Esophagus muscularis mucosa (tissue), 4 donors: ENCODE measurements around the gene SHKBP1. TPM values are rescaled to one million over a fixed set of nuclear protein-coding genes. Genes with fewer than 3 reads are reported as not detected.
A peak's percentile ranks its signal among the peaks of the same experiment; 100 is the strongest.

ENCODE experiments used
- DNase-seq: peaks from one replicate; pipeline ENCODE4 v3.0.0-alpha.2; 2017; ENCODE audit errors: extremely low spot score
- H3K27ac ChIP-seq, 4 donors: fragments of 200-600 bp; sonication (generic); replicated peaks in 1 of 4; 1 replicate in 3 of 4; 2 replicates in 1 of 4; pipeline ENCODE4 v1.5.1; 2016 to 2019; ENCODE audit warnings: mild to moderate bottlenecking in 1 of 4
- H3K27me3 ChIP-seq, 4 donors: fragments of 200-600 bp; sonication (generic); one replicate each; pipeline versions ENCODE4 v1.5.1 to v1.6.0; 2016 to 2019
- H3K36me3 ChIP-seq, 4 donors: fragments of 200-600 bp; sonication (generic); one replicate each; pipeline ENCODE4 v1.5.1; 2016 to 2019
- H3K4me1 ChIP-seq, 4 donors: fragments of 200-600 bp; sonication (generic); one replicate each; pipeline ENCODE4 v1.5.1; 2016 to 2019
- H3K4me3 ChIP-seq, 4 donors: fragments of 200-600 bp; sonication (generic); 1 replicate in 2 of 4; 2 replicates in 2 of 4; pipeline ENCODE4 v1.5.1; 2016 to 2019; ENCODE audit warnings: mild to moderate bottlenecking in 4 of 4, moderate library complexity in 1 of 4
- H3K9me3 ChIP-seq, 4 donors: fragments of 200-600 bp; sonication (generic); 1 replicate in 3 of 4; 2 replicates in 1 of 4; pipeline ENCODE4 v1.5.1; 2016 to 2019
- EP300 ChIP-seq: sonication (generic); formaldehyde crosslinking; IDR thresholded peaks from one replicate; pipeline ENCODE4 v1.6.1; 2017; ENCODE audit warnings: antibody characterized with exemption
- POLR2A ChIP-seq: fragments of 450-650 bp; IDR thresholded peaks from one replicate; pipeline ENCODE4 v1.6.1; 2017; ENCODE audit warnings: antibody characterized with exemption, moderate library complexity, mild to moderate bottlenecking, low read depth
- POLR2AphosphoS5 ChIP-seq, 2 donors: sonication (generic); formaldehyde crosslinking; IDR thresholded peaks; one replicate each; pipeline ENCODE4 v1.6.1; 2017; ENCODE audit warnings: antibody characterized with exemption in 2 of 2
- WGBS: methylation state at CpG from one replicate; pipeline ENCODE4 v1.1.5; 2018; 5-methylcytosine and 5-hydroxymethylcytosine counted together
- intact Hi-C: fragments of 100-400 bp; cut with DNase I; formaldehyde crosslinking; loops from one replicate; pipeline ENCODE4 v1.15.1; 2023
- total RNA-seq, 4 donors: library from RNA; depleted of rRNA; stranded (reverse); fragments of >200 nt; gene quantifications; one replicate each; pipeline versions ENCODE4 v1.1.0 to v1.2.1, GENCODE V29; 2016
- TF ChIP-seq, protein P1 (sequence below), 3 experiments: fragments of 200-600 bp in 2 of 3; fragments of 450-650 bp in 1 of 3; sonication (generic) in 2 of 3; IDR thresholded peaks; one replicate each; pipeline ENCODE4 v1.5.1; 2017 to 2019; ENCODE audit warnings: antibody characterized with exemption in 3 of 3, mild to moderate bottlenecking in 2 of 3, moderate library complexity in 1 of 3

The SHKBP1 gene
- total RNA-seq, 4 donors from 2014 or later, result 39.5 to 82.7 (median 52.7) TPM

DNA sequence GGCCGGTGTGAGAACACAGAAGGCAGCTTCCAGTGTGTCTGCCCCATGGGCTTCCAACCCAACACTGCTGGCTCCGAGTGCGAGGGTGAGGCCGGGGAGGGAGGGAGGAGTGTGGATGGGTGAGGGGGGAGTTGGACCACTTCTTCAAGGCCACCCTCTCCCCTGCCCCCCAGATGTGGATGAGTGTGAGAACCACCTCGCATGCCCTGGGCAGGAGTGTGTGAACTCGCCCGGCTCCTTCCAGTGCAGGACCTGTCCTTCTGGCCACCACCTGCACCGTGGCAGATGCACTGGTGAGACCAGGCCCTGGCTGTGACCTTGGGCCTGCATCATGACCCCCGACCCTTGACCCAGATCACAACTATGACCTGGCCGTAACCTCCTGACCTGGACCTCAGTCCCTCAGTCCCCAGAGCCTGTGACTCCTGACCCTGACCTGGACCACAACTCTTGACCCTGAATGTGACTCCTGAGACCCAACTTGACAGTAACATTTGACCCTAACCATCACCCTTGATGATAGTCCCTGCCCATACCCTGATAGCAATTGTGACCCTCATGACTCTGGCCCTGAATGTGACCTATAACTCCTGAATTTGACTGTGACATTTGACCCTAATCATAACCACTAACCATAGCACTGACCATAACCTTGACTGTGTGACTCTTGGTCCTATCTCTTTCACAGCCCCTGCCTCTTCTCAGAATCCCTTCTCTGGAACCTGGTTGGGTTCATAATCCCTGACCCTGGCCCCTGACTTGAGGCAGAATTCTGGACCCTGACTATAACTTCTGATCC, 35.4 kb downstream of the SHKBP1 start:
- Histone ChIP-seq H3K27ac (peak overlapping the region in 1 of 4 donors; percentile 87), H3K9me3 (no peaks in the 10 kb centered on the region), H3K4me3 (no peak overlapping the region), H3K4me1 (peaks cover 23 to 72% (median 54%) of the 10 kb centered on the region in 4 donors), H3K36me3 (peaks cover 0 to 10% (median 2%) of the 10 kb centered on the region in 4 donors), H3K27me3 (peaks cover 0 to 30% (median 6%) of the 10 kb centered on the region in 4 donors)
- intact Hi-C loops, result no loop called here
- DNase-seq, result no peak
- TF ChIP-seq, protein P1, sequence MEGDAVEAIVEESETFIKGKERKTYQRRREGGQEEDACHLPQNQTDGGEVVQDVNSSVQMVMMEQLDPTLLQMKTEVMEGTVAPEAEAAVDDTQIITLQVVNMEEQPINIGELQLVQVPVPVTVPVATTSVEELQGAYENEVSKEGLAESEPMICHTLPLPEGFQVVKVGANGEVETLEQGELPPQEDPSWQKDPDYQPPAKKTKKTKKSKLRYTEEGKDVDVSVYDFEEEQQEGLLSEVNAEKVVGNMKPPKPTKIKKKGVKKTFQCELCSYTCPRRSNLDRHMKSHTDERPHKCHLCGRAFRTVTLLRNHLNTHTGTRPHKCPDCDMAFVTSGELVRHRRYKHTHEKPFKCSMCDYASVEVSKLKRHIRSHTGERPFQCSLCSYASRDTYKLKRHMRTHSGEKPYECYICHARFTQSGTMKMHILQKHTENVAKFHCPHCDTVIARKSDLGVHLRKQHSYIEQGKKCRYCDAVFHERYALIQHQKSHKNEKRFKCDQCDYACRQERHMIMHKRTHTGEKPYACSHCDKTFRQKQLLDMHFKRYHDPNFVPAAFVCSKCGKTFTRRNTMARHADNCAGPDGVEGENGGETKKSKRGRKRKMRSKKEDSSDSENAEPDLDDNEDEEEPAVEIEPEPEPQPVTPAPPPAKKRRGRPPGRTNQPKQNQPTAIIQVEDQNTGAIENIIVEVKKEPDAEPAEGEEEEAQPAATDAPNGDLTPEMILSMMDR (IDR thresholded peaks at IDR 0.05), result no peak
- TF ChIP-seq POLR2A (no peak), EP300 (no peak), POLR2AphosphoS5 (IDR thresholded peaks at IDR 0.05) (no peak)
- whole genome bisulfite sequencing, result 99% methylated on average over 8 of the region's 10 CpGs

- WGBS, result 40% methylated on average over 47 of the region's 50 CpGs
- intact Hi-C loops, result no loop called here
- TF ChIP-seq POLR2A, result no peak
- no peak for TF ChIP-seq POLR2AphosphoS5 (IDR thresholded peaks at IDR 0.05)
- TF ChIP-seq, protein P1 (IDR thresholded peaks at IDR 0.05), result no peak
- TF ChIP-seq EP300, result no peak
- no peak for DNase-seq
- peaks cover 23 to 65% (median 50%) of the 10 kb centered on the region in 4 donors for H3K4me1 ChIP-seq
- no peaks in the 10 kb centered on the region for H3K9me3 ChIP-seq
- peaks cover 0 to 26% (median 6%) of the 10 kb centered on the region in 4 donors for H3K27me3 ChIP-seq
- peaks cover 0 to 14% (median 6%) of the 10 kb centered on the region in 4 donors for H3K36me3 ChIP-seq
- H3K4me3 ChIP-seq, result peak overlapping the region; percentile 60 to 72 (median 60)
- H3K27ac ChIP-seq, result peak overlapping the region; percentile 78 to 91 (median 82)
Measured at GRCh38 chr19:40612831-40613689, 36.4 kb downstream of the SHKBP1 start.

- Histone ChIP-seq H3K27me3 (peaks cover 0 to 26% (median 6%) of the 10 kb centered on the region in 4 donors), H3K36me3 (peaks cover 0 to 22% (median 7%) of the 10 kb centered on the region in 4 donors), H3K4me1 (peaks cover 23 to 62% (median 50%) of the 10 kb centered on the region in 4 donors), H3K4me3 (peak overlapping the region; percentile 60 to 72 (median 60)), H3K9me3 (no peaks in the 10 kb centered on the region), H3K27ac (peak overlapping the region; percentile 78 to 91 (median 82))
- no peak for DNase-seq
- intact Hi-C loops, result no loop called here
- WGBS, result 11% methylated on average over 55 of the region's 67 CpGs
- TF ChIP-seq EP300 (no peak), POLR2A (no peak), POLR2AphosphoS5 (IDR thresholded peaks at IDR 0.05) (peak; percentile 33 to 73)
- TF ChIP-seq, protein P1 (IDR thresholded peaks at IDR 0.05), result no peak
Measured at GRCh38 chr19:40613690-40614621, 37.3 kb downstream of the SHKBP1 start.
